NCI-H1105 (cell line): Measurements from ENCODE around the gene LRRC3C.
"Not testable (repeated sequence)": the region's sequence is repeated elsewhere in the genome, so short reads cannot be mapped to it uniquely, and the experiment has no call there.

Source experiments
- DNase-seq: peaks from one replicate; lab custom pipeline; 2025; lab: John Stamatoyannopoulos, UW

The LRRC3C gene

DNA sequence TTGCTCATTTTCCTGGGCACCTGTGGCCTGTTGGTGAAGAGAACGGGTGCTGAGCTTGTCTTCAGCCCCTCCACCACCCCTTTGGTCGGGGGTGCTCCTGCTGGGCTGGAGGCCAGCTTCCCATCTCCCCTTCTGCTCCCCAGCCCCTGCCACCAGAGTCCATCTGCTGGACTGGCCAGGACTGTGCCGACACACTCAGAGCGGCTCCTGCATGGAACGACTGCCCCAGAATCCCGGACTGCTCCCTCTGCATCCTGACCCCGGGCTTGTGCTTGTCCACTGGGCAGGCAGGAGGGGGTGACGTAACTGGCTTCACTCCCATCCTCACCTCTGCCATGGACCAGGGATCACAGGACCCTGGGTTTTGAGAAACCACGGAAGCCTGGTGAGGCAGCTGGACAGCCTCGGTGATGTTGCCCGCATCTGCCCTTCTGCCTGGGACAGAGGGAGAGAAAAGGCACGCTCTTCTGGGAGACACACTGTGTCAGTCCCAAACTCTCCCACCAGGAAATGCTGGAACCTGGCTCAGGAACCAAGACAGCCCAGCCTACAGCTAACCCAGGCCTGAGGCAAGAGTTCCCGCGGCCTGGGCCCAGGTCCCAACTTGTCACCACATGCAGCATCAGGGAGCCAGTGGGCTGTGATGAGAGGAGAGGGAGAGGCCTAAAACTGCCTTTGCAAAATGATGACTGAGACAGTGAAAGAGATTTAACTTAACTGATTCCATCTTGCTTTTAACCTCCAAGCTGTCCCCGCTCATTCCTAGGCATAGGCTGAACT is 19.2 kb downstream of the LRRC3C start:
- no peak for DNase-seq

DNA sequence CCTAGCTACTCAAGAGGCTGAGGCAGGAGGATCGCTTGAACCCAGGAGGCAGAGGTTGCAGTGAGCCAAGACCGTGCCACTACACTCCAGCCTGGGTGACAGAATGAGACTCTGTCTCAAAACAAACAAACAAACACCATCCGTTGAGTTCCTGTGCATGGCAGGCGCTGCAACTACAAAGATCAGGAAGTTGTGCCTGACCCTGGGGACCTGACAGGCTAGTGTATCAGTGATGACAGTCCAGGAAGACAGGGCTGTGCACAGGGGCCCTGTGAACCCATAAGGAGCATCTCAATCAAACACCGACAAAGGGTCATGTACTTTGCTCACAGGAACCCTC is 20.9 kb downstream of the LRRC3C start:
- not testable (repeated sequence) for DNase-seq

DNA sequence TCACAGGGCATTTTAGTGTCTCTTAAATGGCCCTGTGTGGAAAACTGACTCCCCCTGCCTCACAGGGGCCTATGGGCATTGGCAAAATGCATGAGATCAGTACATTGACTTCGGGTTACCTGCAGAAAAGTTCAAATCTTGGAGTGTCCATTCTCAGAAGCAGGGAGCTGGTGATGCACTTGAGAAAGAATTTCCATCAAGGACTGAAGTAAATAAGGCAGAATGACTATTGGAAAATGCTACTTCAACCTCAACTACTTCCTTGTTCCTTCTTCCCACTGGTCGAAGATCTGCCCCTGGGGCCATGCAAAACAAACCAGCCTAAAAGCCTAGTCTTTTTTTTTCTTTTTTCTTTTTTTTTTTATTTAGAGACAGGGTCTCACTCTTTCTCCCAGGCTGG is 21.5 kb downstream of the LRRC3C start:
- DNase-seq, result no peak

- DNase-seq, result no peak
Observed at GRCh38 chr17:39950871-39951348, 23.4 kb downstream of the LRRC3C start.

- DNase-seq, result no peak
Observed at GRCh38 chr17:39951924-39952679, 24.6 kb downstream of the LRRC3C start.

DNA sequence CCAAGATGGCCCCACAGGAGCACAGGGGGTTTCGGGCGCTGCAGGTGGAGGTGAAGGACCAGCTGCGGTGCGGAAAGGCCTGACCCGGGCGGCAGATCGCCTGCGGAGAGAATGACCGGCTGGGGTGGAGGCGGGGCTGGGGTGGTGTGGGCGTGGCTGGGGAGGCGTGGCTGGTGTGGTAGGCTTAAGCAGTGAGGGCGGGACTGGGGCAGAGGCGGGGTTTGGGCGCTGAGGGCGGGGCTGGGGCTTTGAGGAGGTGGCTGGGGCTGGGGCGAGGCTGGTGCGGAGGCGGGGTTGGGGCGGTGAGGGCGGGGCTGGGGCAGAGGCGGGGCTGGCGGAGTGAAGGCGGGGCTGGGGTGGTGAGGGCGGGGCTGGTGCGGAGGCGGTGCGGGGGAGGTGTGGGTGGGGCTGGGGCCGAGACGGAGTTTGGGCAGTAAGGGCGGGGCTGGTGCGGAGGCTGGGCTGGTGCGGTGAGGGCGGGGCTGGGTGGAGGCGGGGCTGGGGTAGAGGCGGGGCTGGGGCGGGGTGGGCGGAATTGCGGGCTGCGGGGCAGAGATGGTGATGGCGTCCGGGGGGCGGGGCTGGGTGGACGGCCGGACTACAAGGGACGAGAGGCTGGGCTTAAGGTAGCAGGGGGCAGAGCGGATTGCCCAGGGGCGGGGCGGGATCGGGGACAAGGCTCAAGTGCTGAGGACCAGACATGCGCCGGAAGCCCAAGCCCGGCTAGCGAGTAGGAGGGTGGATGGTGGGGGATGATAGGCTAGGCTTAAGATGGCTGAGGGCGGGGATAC is 25.3 kb downstream of the LRRC3C start:
- DNase-seq, result peak; percentile 94

DNA sequence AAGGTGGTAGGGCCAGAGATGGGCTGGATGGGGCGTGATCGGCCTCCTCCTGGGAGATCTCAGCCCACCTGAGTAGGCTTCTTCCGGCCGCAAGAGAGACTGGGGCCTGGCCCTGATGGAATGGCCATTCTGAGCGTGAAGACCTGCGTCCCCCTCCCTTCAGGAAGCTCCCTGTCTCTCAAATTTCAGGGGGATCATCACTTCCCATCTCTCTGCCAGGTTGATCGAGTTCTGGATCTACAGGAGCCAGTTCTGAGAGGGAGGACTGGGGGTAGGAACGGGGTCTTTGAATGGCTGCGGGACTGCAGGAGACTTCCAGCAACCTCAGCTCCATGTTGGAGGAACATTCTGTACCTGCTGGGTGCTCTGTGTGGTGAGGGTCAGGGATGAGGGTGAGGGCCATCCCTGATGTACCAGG is 25.9 kb downstream of the LRRC3C start:
- DNase-seq, result no peak

GRCh38 chr17:39954876-39955275 is 27.3 kb downstream of the LRRC3C start:
- DNase-seq, result no peak

DNA sequence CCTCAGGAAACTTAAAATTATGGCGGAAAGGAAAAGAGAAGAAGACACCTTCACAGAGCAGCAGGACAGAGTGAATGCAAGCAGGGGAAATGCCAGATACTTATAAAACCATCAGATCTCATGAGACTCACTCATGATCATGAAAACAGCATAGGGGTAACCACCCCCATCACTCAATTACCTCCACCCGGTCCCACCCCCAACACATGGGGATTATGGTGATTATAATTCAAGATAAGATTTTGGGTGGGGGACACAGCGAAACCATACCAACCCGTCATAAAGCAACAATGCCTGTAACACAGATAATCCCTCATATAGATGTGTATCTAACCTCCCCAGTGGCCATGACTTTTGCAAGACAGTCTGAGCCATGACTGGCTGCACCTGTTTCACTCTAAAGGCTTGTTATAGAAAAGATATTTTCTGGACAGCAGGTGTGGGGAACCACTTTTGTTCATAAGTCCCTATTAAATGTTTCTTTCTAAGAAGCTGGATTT is 28.2 kb downstream of the LRRC3C start:
- DNase-seq, result no peak

DNA sequence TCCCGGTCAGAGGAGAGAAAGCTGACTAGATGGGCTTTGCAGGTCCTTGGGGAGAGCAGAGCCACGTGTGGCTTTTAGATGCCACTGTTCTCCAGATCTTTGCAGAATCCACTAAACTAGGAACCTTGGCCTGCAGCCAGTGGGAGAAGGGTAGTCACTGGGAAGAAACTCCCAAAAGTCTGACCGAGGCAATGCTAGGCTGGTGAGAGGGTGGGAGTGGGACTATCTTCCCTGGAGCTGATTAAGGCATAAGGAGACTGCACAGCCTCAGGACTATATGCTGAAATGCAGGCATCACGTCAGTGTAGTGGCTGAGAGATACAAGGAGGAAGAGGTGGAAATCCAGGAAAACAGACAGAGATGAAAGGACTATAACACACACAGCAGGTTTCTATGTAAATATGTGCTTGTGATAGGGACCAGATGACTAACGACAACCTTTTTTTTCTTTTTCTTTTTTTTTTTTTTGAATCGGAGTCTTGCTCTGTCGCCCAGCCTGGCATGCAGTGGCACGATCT is 33.1 kb downstream of the LRRC3C start:
- no peak for DNase-seq

GRCh38 chr17:39962642-39963220 is 35.2 kb downstream of the LRRC3C start, which contains the start of gene GSDMA:
TSS of gene GSDMA (plus strand) at chr17:39963004. CDS start at chr17:39965688, 2,684 bp downstream.
- no peak for DNase-seq

GRCh38 chr17:39963829-39964228 is 36.3 kb downstream of the LRRC3C start:
- DNase-seq, result no peak

GRCh38 chr17:39965017-39965699 is 37.6 kb downstream of the LRRC3C start:
- DNase-seq, result no peak

DNA sequence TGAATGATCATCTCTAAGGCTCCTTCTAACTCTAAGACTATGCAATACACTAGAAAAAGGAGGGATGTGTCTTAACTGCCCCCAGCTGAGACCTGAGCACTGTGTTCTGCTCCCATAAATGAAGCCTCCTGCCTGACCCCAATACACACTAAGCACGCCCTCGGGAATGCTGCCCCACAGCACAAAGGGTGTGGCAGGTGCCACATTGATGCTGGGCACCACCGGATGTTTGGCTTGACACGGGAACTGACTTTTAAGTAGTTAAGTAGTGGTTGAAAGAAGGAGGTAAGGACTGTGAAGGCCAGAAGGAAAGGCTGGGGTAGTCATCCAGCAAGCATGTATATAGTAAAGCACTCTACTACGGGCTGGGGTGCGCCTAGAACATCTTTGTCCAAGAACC is 39.2 kb downstream of the LRRC3C start:
- no peak for DNase-seq

- no peak for DNase-seq
Observed at GRCh38 chr17:39968761-39969160, 41.2 kb downstream of the LRRC3C start.

GRCh38 chr17:39969375-39969774 is 41.8 kb downstream of the LRRC3C start:
- DNase-seq, result no peak

- no peak for DNase-seq
Observed at GRCh38 chr17:39970157-39970692, 42.7 kb downstream of the LRRC3C start.

GRCh38 chr17:39971076-39971603 is 43.6 kb downstream of the LRRC3C start:
- DNase-seq, result no peak

GRCh38 chr17:39972271-39972670 is 44.7 kb downstream of the LRRC3C start:
- DNase-seq, result no peak

DNA sequence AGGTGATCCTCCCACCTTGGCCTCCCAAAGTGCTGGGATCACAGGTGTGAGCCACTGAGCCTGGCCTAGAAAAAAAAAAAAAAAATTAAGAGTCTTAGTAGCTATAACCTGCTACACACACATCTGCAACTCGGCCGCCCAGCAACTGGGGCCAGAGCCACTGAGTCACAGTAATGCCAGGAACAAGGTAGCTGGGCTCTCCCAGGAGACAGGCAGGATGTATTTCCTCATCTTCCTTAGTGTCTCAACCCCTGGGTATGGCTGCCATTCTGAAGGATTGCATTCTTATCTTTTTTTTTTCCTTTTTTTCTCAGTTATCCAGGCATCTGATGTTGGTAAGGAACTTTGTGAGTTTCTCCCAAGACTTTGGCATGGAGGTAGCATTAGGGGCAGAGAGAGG is 46.0 kb downstream of the LRRC3C start:
- DNase-seq, result no peak

GRCh38 chr17:39974433-39974832 is 46.9 kb downstream of the LRRC3C start:
- no peak for DNase-seq
